ENCODE results near the gene GPRIN2. TPM values are rescaled to one million over a fixed set of nuclear protein-coding genes. Genes with fewer than 3 reads are reported as not detected.
A peak's percentile ranks its signal among the peaks of the same experiment; 100 is the strongest.
"Not testable (repeated sequence)": the region's sequence is repeated elsewhere in the genome, so short reads cannot be mapped to it uniquely, and the experiment has no call there.

The GPRIN2 gene
- total RNA-seq, 1 experiment from 2014 or later: 10.5 TPM

GRCh38 chr10:46597616-46598246 is 41.3 kb upstream of the GPRIN2 start:
- not testable (repeated sequence) for H3K9ac ChIP-seq (ENCODE audit: extremely low read depth, insufficient read length, low read length); H3K4me1 Mint-ChIP-seq; H3K27me3 ChIP-seq (ENCODE audit: insufficient read depth, low read length)

GRCh38 chr10:46596570-46596969 is 40.1 kb upstream of the GPRIN2 start:
- not testable (repeated sequence) for H3K79me2 ChIP-seq (ENCODE audit: insufficient read depth, low read length); H3K4me2 ChIP-seq (ENCODE audit: insufficient read depth, insufficient read length, low read length); H3K27ac Mint-ChIP-seq; H2AK5ac ChIP-seq (ENCODE audit: insufficient read length, low read length); H2BK15ac ChIP-seq (ENCODE audit: low read depth, low read length); H3K9me3 ChIP-seq (ENCODE audit: control insufficient read depth, low read depth, low read length); H2BK12ac ChIP-seq (ENCODE audit: insufficient read length, low read depth, low read length); H3K4me1 Mint-ChIP-seq; H3K36me3 Mint-ChIP-seq (ENCODE audit: insufficient read depth in 1 of 3, low read depth in 3 of 3); H3K4ac ChIP-seq (ENCODE audit: low read depth, low read length); H3K27me3 Mint-ChIP-seq (ENCODE audit: low read depth); H3K14ac ChIP-seq (ENCODE audit: insufficient read depth, low read length); H3K27me3 ChIP-seq (ENCODE audit: insufficient read depth, low read length); H4K20me1 ChIP-seq (ENCODE audit: control insufficient read depth, insufficient read depth, insufficient read length); H3K18ac ChIP-seq (ENCODE audit: insufficient read length, low read depth, low read length); H2AFZ ChIP-seq (ENCODE audit: low read length); DNase-seq; H3K79me1 ChIP-seq (ENCODE audit: insufficient read depth, low read depth, low read length, poor library complexity, severe bottlenecking); H4K5ac ChIP-seq (ENCODE audit: insufficient read length, low read depth, low read length); H3K4me1 ChIP-seq (ENCODE audit: insufficient read depth, low read length); H3T11ph ChIP-seq (ENCODE audit: low read length); H3K27ac ChIP-seq (ENCODE audit: insufficient read length, low read depth, low read length); H3K23ac ChIP-seq (ENCODE audit: insufficient read length, low read depth, low read length); H4K91ac ChIP-seq (ENCODE audit: insufficient read length, low read depth, low read length); H4K8ac ChIP-seq (replicated peaks; ENCODE audit: insufficient read length, low read depth, low read length); H3K9me3 Mint-ChIP-seq; H2BK120ac ChIP-seq (ENCODE audit: low read depth, low read length, poor library complexity, severe bottlenecking); H2BK5ac ChIP-seq (ENCODE audit: insufficient read length, low read length); H3K23me2 ChIP-seq (ENCODE audit: insufficient read length, low read depth, low read length, poor library complexity, severe bottlenecking); H3K4me3 Mint-ChIP-seq; H3K56ac ChIP-seq (ENCODE audit: insufficient read length, low read depth, low read length); H2BK20ac ChIP-seq (ENCODE audit: low read depth, low read length, poor library complexity, severe bottlenecking); H3K9ac ChIP-seq (ENCODE audit: extremely low read depth, insufficient read length, low read length)
- no CpG with 5 or more reads among the region's 4 CpGs for WGBS (ENCODE audit: extremely low coverage, insufficient read length, low lambda C conversion rate)

More at GRCh38 chr10:46597616-46598246, 41.3 kb upstream of the GPRIN2 start:
- H2BK15ac ChIP-seq (ENCODE audit: low read depth, low read length); H3K23me2 ChIP-seq (ENCODE audit: insufficient read length, low read depth, low read length, poor library complexity, severe bottlenecking); H3K9me3 ChIP-seq (ENCODE audit: control insufficient read depth, low read depth, low read length); H3K56ac ChIP-seq (ENCODE audit: insufficient read length, low read depth, low read length); H3K27ac Mint-ChIP-seq; H3K4me2 ChIP-seq (ENCODE audit: insufficient read depth, insufficient read length, low read length); H2BK120ac ChIP-seq (ENCODE audit: low read depth, low read length, poor library complexity, severe bottlenecking); H3K36me3 Mint-ChIP-seq (ENCODE audit: insufficient read depth in 1 of 3, low read depth in 3 of 3); H3K79me2 ChIP-seq (ENCODE audit: insufficient read depth, low read length); H3K27me3 Mint-ChIP-seq (ENCODE audit: low read depth); H4K5ac ChIP-seq (ENCODE audit: insufficient read length, low read depth, low read length); H2AFZ ChIP-seq (ENCODE audit: low read length); H3K9me3 Mint-ChIP-seq; H3T11ph ChIP-seq (ENCODE audit: low read length); H3K14ac ChIP-seq (ENCODE audit: insufficient read depth, low read length); H4K20me1 ChIP-seq (ENCODE audit: control insufficient read depth, insufficient read depth, insufficient read length); H3K4me1 ChIP-seq (ENCODE audit: insufficient read depth, low read length); H3K27ac ChIP-seq (ENCODE audit: insufficient read length, low read depth, low read length); H2BK5ac ChIP-seq (ENCODE audit: insufficient read length, low read length); H2BK20ac ChIP-seq (ENCODE audit: low read depth, low read length, poor library complexity, severe bottlenecking); H3K18ac ChIP-seq (ENCODE audit: insufficient read length, low read depth, low read length); H4K91ac ChIP-seq (ENCODE audit: insufficient read length, low read depth, low read length); H2BK12ac ChIP-seq (ENCODE audit: insufficient read length, low read depth, low read length); H3K23ac ChIP-seq (ENCODE audit: insufficient read length, low read depth, low read length); H2AK5ac ChIP-seq (ENCODE audit: insufficient read length, low read length); H3K4ac ChIP-seq (ENCODE audit: low read depth, low read length); H3K79me1 ChIP-seq (ENCODE audit: insufficient read depth, low read depth, low read length, poor library complexity, severe bottlenecking); H4K8ac ChIP-seq (replicated peaks; ENCODE audit: insufficient read length, low read depth, low read length): not testable (repeated sequence)
- peak; percentile 19 for DNase-seq
- peak overlapping the region; percentile 55 to 72; a peak in 4 of 5 replicates for H3K4me3 Mint-ChIP-seq
- TF ChIP-seq CTCF (conservative IDR thresholded peaks at IDR 0.05): peak; percentile 28; the same call in 2 of the 3 replicates
- no CpG with 5 or more reads among the region's 44 CpGs for WGBS (ENCODE audit: extremely low coverage, insufficient read length, low lambda C conversion rate)

Data from H9 (cell line).